Activated CD4-positive, alpha-beta T cell treated with anti-CD3 and anti-CD28 coated beads, Interleukin-2, amount 10 ng/mL, durations not matched to agents 7 days and 5 days (primary cell): Measurements from ENCODE around the gene TES. TPM values are rescaled to one million over a fixed set of nuclear protein-coding genes. Genes with fewer than 3 reads are reported as not detected.
A peak's percentile ranks its signal among the peaks of the same experiment; 100 is the strongest.

Experiments
- CTCF ChIA-PET: fragments of 350-600 bp; sonication (Branson Sonifier 250); formaldehyde crosslinking; loops from one replicate; lab custom pipeline; 2021; ENCODE audit warnings: antibody characterized with exemption; lab: Charles Lee
- POLR2A ChIA-PET: fragments of 350-600 bp; sonication (Branson Sonifier 250); formaldehyde crosslinking; loops from one replicate; lab custom pipeline; 2021; ENCODE audit warnings: antibody characterized with exemption; lab: Charles Lee
- DNase-seq: peaks from one replicate; pipeline ENCODE4 v3.0.0-alpha.2; 2020
- H3K27ac Mint-ChIP-seq: one replicate; pipeline ENCODE4 v1.8.0; 2021; ENCODE audit warnings: mild to moderate bottlenecking, moderate library complexity, mixed read lengths
- H3K27me3 Mint-ChIP-seq: one replicate; pipeline ENCODE4 v1.8.0; 2021; ENCODE audit warnings: mixed read lengths
- H3K36me3 Mint-ChIP-seq: one replicate; pipeline ENCODE4 v1.8.0; 2021; ENCODE audit warnings: low read depth, mixed read lengths
- H3K4me1 Mint-ChIP-seq: one replicate; pipeline ENCODE4 v1.8.0; 2021; ENCODE audit warnings: mixed read lengths
- H3K4me3 Mint-ChIP-seq: one replicate; pipeline ENCODE4 v1.8.0; 2021; ENCODE audit warnings: mild to moderate bottlenecking, moderate library complexity, mixed read lengths
- H3K9me3 Mint-ChIP-seq: one replicate; pipeline ENCODE4 v1.8.0; 2021; ENCODE audit warnings: mixed read lengths
- total RNA-seq, 2 experiments: library from RNA; stranded (reverse); gene quantifications; one replicate each; pipeline ENCODE4 v1.2.3, GENCODE V29; 2021

TES gene
- total RNA-seq, 2 experiments from 2014 or later = 139 to 140 TPM

GRCh38 chr7:116214921-116215320, 4.6 kb downstream of the TES start:
- ChIA-PET CTCF (interaction anchor here (1.4 kb wide), 1 partner anchor 51 kb away, joined by 4 read pairs; no protein-coding TSS in a partner anchor), POLR2A (no interaction called here)
- H3K27ac Mint-ChIP-seq = peak overlapping the region; percentile 7
- H3K36me3 Mint-ChIP-seq = peaks cover 55% of the 10 kb centered on the region
- no peaks in the 10 kb centered on the region for H3K27me3 Mint-ChIP-seq
- H3K9me3 Mint-ChIP-seq = peaks cover 8% of the 10 kb centered on the region
- DNase-seq = no peak
- H3K4me3 Mint-ChIP-seq = peak overlapping the region; percentile 18
- H3K4me1 Mint-ChIP-seq = peaks cover 70% of the 10 kb centered on the region

DNA sequence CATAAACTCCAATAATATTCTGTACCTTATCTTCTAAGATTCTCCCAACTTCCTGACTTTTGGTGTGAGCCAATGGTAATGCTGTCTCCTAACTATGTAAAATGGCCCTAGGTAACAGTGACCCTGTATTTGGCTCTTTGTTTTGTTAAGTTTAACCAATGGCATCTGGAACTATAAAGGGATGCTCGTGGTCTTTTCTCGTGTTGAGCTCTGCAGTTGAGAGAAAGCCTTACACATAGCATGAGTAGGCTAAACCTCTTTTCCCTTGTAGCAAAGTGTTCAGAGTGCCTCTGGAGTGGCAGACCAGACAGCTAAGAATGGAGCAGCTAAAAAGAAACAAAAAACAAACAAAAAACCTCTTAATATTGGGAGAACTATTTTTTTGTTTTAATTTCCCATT, 5.2 kb downstream of the TES start:
- Mint-ChIP-seq H3K4me3 (no peak overlapping the region), H3K4me1 (peaks cover 73% of the 10 kb centered on the region)

GRCh38 chr7:116216956-116217571, 6.7 kb downstream of the TES start:
- peaks cover 8% of the 10 kb centered on the region for H3K9me3 Mint-ChIP-seq

More for the DNA sequence above, 5.2 kb downstream of the TES start:
- H3K9me3 Mint-ChIP-seq = peaks cover 8% of the 10 kb centered on the region
- H3K27me3 Mint-ChIP-seq = no peaks in the 10 kb centered on the region
- H3K27ac Mint-ChIP-seq = peak overlapping the region; percentile 77
- CTCF ChIA-PET = interaction anchor here (1.4 kb wide), 1 partner anchor 51 kb away, joined by 4 read pairs; no protein-coding TSS in a partner anchor
- DNase-seq = no peak
- H3K36me3 Mint-ChIP-seq = peaks cover 57% of the 10 kb centered on the region
- POLR2A ChIA-PET = interaction anchor here (0.7 kb wide), 1 partner anchor 387 kb away, joined by 4 read pairs; no protein-coding TSS in a partner anchor

GRCh38 chr7:116218051-116218645, 7.8 kb downstream of the TES start:
- Mint-ChIP-seq H3K4me1 (peaks cover 82% of the 10 kb centered on the region), H3K27me3 (no peaks in the 10 kb centered on the region), H3K36me3 (peaks cover 45% of the 10 kb centered on the region), H3K27ac (no peak overlapping the region), H3K4me3 (no peak overlapping the region), H3K9me3 (peaks cover 8% of the 10 kb centered on the region)
- no peak for DNase-seq
- CTCF ChIA-PET = interaction anchor here (1.2 to 1.8 kb wide), 2 partner anchors 12 to 51 kb away, joined by 3 to 6 read pairs; no protein-coding TSS in a partner anchor
- POLR2A ChIA-PET = no interaction called here

More at GRCh38 chr7:116216956-116217571, 6.7 kb downstream of the TES start:
- POLR2A ChIA-PET = no interaction called here
- CTCF ChIA-PET = interaction anchor here (1.0 to 1.2 kb wide), 2 partner anchors 8 to 50 kb away, joined by 3 read pairs; no protein-coding TSS in a partner anchor
- Mint-ChIP-seq H3K4me3 (no peak overlapping the region), H3K4me1 (peaks cover 84% of the 10 kb centered on the region), H3K36me3 (peaks cover 52% of the 10 kb centered on the region), H3K27ac (no peak overlapping the region), H3K27me3 (no peaks in the 10 kb centered on the region)
- DNase-seq = no peak

- DNase-seq = no peak
- H3K4me1 Mint-ChIP-seq = peaks cover 81% of the 10 kb centered on the region
- H3K36me3 Mint-ChIP-seq = peaks cover 45% of the 10 kb centered on the region
- no peaks in the 10 kb centered on the region for H3K27me3 Mint-ChIP-seq
- ChIA-PET CTCF (interaction anchor here (0.9 to 1.8 kb wide), 2 partner anchors 8 to 11 kb away, joined by 6 read pairs; partner anchors contain the start of gene TES), POLR2A (interaction anchor here (0.5 kb wide), 1 partner anchor 19 kb away, joined by 3 read pairs; no protein-coding TSS in a partner anchor)
- H3K9me3 Mint-ChIP-seq = peaks cover 8% of the 10 kb centered on the region
- H3K27ac Mint-ChIP-seq = no peak overlapping the region
- H3K4me3 Mint-ChIP-seq = no peak overlapping the region
Observed at GRCh38 chr7:116218747-116219146, 8.4 kb downstream of the TES start.

DNA sequence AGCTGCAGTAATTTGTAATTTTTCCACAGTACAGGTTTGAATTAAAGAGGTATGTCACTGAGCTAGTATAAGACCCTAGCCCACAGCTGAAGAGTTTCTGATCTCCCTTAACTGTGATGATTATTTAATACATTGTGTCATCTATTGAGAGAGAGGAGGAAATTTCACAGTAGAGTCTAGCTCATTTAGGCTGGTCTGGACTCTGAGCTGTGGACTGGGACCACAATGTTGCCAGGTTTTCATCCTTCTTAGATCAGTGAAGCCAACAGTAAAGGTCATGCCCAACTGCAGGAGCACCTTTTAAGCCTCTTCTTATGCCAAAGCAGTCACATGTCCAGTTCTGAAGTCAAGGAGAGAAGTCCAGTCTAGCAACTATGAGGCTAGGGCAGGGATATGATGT, 8.9 kb downstream of the TES start:
- peaks cover 8% of the 10 kb centered on the region for H3K9me3 Mint-ChIP-seq
- H3K27me3 Mint-ChIP-seq = no peaks in the 10 kb centered on the region
- H3K4me1 Mint-ChIP-seq = peaks cover 81% of the 10 kb centered on the region
- H3K36me3 Mint-ChIP-seq = peaks cover 48% of the 10 kb centered on the region
- ChIA-PET CTCF (interaction anchor here (0.9 to 1.8 kb wide), 2 partner anchors 9 to 11 kb away, joined by 6 read pairs; partner anchors contain the start of gene TES), POLR2A (interaction anchor here (0.5 kb wide), 1 partner anchor 20 kb away, joined by 3 read pairs; no protein-coding TSS in a partner anchor)
- H3K4me3 Mint-ChIP-seq = no peak overlapping the region
- no peak overlapping the region for H3K27ac Mint-ChIP-seq
- DNase-seq = no peak

DNA sequence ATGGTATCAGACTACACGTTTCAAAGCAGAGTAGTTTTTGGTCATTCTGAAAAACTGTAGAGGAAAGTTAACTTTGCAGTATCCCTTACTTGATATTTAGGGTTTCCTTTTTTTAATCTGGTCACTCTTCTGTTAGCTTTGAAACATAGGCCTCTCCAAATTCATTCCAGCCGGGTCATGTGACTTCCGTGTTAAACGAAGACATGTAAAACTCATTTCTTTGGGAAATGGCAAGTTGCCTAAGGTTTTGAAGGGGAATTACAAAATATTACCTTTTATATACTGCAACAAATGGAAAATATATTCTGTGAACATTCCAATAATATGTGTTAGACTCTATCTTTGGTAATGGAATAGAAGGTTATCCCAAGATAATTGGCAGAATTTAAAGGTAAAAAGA, 9.5 kb downstream of the TES start:
- POLR2A ChIA-PET = no interaction called here
- no peak for DNase-seq
- peaks cover 81% of the 10 kb centered on the region for H3K4me1 Mint-ChIP-seq
- CTCF ChIA-PET = interaction anchor here (1.8 kb wide), 1 partner anchor 10 kb away, joined by 6 read pairs; no protein-coding TSS in a partner anchor
- no peaks in the 10 kb centered on the region for H3K27me3 Mint-ChIP-seq
- no peak overlapping the region for H3K27ac Mint-ChIP-seq
- no peak overlapping the region for H3K4me3 Mint-ChIP-seq
- H3K9me3 Mint-ChIP-seq = peaks cover 7% of the 10 kb centered on the region
- peaks cover 44% of the 10 kb centered on the region for H3K36me3 Mint-ChIP-seq

DNA sequence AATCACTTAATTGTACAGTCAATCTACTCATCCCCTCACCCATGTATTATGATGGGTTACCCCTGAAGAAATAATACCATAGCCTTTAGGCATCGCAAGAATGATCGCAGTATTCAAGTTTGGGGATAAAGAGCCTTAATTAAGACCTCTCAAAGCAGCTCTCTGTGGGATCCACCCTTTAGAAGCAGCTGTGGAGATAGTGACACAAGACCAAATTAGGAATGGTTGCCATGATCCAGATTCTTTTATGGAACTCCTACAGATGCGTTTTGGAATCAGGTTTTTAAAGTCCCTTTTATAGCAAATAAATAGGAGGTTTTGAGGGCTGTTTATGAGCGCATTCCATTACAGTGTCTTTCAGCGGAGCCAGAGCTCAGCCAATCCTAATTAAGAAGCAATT, 12.2 kb downstream of the TES start:
- Mint-ChIP-seq H3K36me3 (peaks cover 32% of the 10 kb centered on the region), H3K4me1 (peaks cover 77% of the 10 kb centered on the region), H3K9me3 (no peaks in the 10 kb centered on the region), H3K4me3 (no peak overlapping the region), H3K27me3 (no peaks in the 10 kb centered on the region), H3K27ac (no peak overlapping the region)
- CTCF ChIA-PET = interaction anchor here (0.5 to 1.0 kb wide), 2 partner anchors 8 to 25 kb away, joined by 3 read pairs; no protein-coding TSS in a partner anchor
- DNase-seq = no peak
- POLR2A ChIA-PET = no interaction called here

DNA sequence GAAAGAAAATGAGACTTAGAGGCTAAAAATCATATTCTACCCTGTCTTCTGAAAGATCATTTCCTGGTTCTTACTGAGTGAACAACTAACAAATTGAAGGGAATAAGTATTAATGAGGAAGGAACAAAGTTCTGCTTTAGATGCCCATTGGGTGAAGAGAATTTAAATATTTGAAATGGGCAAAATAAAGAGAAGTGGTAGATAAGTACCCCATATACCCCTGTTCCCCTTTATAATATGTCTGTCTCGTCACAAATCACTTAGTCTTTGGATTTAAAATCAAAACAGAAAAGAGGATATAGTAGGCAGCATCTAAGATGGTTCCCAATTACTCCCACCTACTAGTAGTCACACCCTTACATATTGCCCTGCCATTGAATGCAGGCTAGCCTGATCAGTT, 13.2 kb downstream of the TES start:
- H3K9me3 Mint-ChIP-seq = no peaks in the 10 kb centered on the region
- H3K4me3 Mint-ChIP-seq = no peak overlapping the region
- CTCF ChIA-PET = interaction anchor here (1.0 kb wide), 1 partner anchor 7 kb away, joined by 3 read pairs; no protein-coding TSS in a partner anchor
- no peaks in the 10 kb centered on the region for H3K27me3 Mint-ChIP-seq
- H3K27ac Mint-ChIP-seq = no peak overlapping the region
- H3K4me1 Mint-ChIP-seq = peaks cover 73% of the 10 kb centered on the region
- no peak for DNase-seq
- POLR2A ChIA-PET = no interaction called here
- H3K36me3 Mint-ChIP-seq = peaks cover 32% of the 10 kb centered on the region

DNA sequence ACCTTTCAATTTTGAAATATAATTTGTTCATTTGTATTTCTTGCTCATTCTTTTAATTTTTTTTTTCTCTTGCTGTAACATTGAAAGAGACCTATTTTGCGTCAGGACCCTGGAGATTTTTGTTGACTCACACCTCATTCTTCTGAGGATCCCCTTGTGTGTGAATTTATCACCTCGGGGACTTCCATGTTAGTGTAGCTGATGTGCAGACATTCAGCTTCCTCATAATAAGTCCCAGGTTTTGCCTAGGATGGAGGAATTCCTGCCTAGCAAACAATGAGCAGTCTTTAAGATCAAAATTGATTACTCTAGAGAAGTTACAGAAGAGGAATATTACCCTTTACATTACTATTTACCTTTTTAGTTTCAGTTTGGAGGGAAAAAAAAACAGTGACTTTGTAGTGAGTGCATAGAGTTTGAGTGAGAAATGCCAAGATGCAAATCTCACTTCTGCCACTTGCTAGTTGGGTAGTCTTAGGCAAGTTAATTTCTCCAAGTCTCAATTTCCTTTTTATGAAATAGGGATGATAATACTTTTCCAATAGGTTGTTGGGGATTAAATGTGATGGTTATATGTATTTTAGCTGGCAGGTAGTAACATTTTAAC, 14.3 kb downstream of the TES start:
- peak overlapping the region; percentile 19 for H3K4me3 Mint-ChIP-seq
- H3K27ac Mint-ChIP-seq = no peak overlapping the region
- H3K4me1 Mint-ChIP-seq = peaks cover 71% of the 10 kb centered on the region
- DNase-seq = no peak
- no peaks in the 10 kb centered on the region for H3K27me3 Mint-ChIP-seq
- ChIA-PET CTCF (interaction anchor here (0.8 to 1.3 kb wide), 2 partner anchors 11 to 44 kb away, joined by 3 to 4 read pairs; no protein-coding TSS in a partner anchor), POLR2A (no interaction called here)
- no peaks in the 10 kb centered on the region for H3K9me3 Mint-ChIP-seq
- H3K36me3 Mint-ChIP-seq = peaks cover 25% of the 10 kb centered on the region

GRCh38 chr7:116225860-116226259, 15.5 kb downstream of the TES start:
- CTCF ChIA-PET = interaction anchor here (1.0 to 1.5 kb wide), 3 partner anchors 9 to 15 kb away, joined by 3 to 6 read pairs (median 3); partner anchors contain the start of gene TES
- Mint-ChIP-seq H3K4me3 (no peak overlapping the region), H3K4me1 (peaks cover 71% of the 10 kb centered on the region), H3K9me3 (no peaks in the 10 kb centered on the region), H3K36me3 (peaks cover 19% of the 10 kb centered on the region), H3K27ac (no peak overlapping the region), H3K27me3 (no peaks in the 10 kb centered on the region)
- DNase-seq = no peak
- POLR2A ChIA-PET = no interaction called here

DNA sequence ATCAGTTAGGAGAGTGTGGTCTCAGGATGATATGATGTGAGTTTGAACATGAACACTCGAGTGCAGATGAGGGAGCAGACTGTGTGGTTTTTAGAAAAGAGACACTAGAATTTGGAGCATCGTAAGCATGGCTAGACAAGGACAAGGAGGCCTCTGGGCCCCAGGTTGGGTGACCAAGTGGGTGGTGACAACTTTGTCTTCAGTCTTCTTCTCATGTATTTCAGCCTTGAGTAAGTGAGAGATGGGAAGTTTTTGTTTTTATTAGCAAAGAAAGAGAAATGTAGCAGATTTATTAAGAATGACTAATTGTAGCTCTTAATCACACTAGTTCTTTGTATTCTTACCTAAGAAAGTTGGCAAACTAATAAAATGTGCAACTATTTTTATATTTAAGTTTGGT, 16.3 kb downstream of the TES start:
- Mint-ChIP-seq H3K27me3 (no peaks in the 10 kb centered on the region), H3K36me3 (peaks cover 15% of the 10 kb centered on the region), H3K4me1 (peaks cover 74% of the 10 kb centered on the region), H3K27ac (no peak overlapping the region), H3K9me3 (no peaks in the 10 kb centered on the region), H3K4me3 (no peak overlapping the region)
- CTCF ChIA-PET = interaction anchor here (0.6 to 1.5 kb wide), 3 partner anchors 16 to 300 kb away, joined by 3 to 6 read pairs (median 3); partner anchors contain the start of gene TES
- DNase-seq = no peak
- POLR2A ChIA-PET = no interaction called here
